ENCODE data around the gene TFCP2L1. TPM values are rescaled to one million over a fixed set of nuclear protein-coding genes. Genes with fewer than 3 reads are reported as not detected.

Gene TFCP2L1
- total RNA-seq, 1 donor = 0.54 TPM

DNA sequence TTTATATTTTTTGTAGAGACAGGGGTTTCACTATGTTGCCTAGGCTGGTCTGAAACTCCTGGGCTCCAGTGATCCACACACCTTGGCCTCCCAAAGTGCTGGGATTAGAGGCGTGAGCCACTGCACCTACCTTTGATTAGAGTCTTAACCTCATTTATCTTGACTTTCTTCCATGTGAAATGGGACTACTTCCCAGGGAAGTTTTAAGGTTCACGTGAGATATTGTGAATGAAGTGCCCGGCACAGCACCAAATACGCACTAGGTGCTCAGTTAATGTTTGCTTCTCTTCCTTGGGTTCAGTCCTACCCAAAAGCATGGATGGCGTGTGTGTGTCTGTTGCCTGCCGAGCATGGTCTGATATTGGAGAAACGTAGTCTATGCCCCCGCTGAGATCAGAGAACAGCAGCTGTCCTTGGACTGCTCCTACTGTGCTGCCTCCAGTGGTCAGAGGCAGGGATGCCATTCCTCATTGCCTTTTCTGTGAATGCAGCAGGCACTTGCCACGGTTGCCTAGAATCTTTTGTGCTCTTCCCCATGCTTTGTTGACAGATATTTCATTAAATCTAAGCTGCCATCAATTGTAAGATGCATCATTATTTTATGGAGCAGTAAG lies 12.3 kb upstream of the TFCP2L1 start:
- DNase-seq (ENCODE audit: low read depth in 2 of 3, low spot score in 2 of 3) = peak in 1 of 3 donors; percentile 51

GRCh38 chr2:121295911-121296650 lies 11.1 kb upstream of the TFCP2L1 start:
- DNase-seq (ENCODE audit: low read depth in 2 of 3, low spot score in 2 of 3) = no peak

- DNase-seq (ENCODE audit: low read depth in 2 of 3, low spot score in 2 of 3) = no peak
Observed at GRCh38 chr2:121294881-121295840, 10.2 kb upstream of the TFCP2L1 start.

- DNase-seq (ENCODE audit: low read depth in 2 of 3, low spot score in 2 of 3) = no peak
Observed at GRCh38 chr2:121293450-121294325, 8.7 kb upstream of the TFCP2L1 start.

DNA sequence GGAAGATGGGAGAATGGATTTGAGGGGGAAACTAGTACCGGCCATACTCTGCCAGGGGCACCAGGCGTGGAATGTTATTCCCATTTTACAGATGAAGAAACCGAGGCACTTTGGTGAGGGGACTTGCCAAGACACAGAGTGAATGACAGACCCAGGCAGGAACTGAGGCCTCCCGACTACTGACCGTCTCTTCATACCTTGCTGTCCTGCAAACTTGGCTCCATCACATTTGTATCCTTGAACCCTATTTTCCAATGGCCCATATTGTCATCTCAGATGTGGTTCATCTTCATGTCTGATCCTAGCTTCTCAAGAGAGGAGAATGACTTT lies 6.2 kb upstream of the TFCP2L1 start:
- DNase-seq (ENCODE audit: low read depth in 2 of 3, low spot score in 2 of 3) = no peak

- no peak for DNase-seq (ENCODE audit: low read depth in 2 of 3, low spot score in 2 of 3)
Observed at GRCh38 chr2:121289271-121289670, 4.3 kb upstream of the TFCP2L1 start.

- DNase-seq (ENCODE audit: low read depth in 2 of 3, low spot score in 2 of 3) = peak in 1 of 3 donors; percentile 41
Observed at GRCh38 chr2:121288454-121289231, 3.6 kb upstream of the TFCP2L1 start.

DNA sequence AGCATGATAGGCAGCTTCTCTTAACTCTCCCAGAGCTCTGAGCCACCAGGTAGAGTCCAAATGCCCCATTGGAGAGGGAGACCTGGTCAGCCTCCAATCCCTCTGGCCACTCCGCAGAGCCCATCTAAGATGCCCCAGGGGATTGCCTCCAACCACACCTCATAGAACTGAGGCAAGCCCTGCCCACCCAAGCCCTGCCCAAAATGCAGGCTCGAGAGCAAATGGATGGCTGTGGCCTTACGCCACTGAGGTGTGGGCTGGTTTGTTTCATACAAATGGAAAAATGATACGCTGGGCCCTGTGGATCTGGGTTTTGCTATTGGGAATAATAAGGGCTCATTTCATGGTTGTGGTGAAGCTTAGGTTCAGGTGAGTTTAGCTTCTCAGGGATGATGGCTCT lies 3.0 kb upstream of the TFCP2L1 start:
- no peak for DNase-seq (ENCODE audit: low read depth in 2 of 3, low spot score in 2 of 3)

GRCh38 chr2:121287146-121287798 lies 2.3 kb upstream of the TFCP2L1 start:
- no peak for DNase-seq (ENCODE audit: low read depth in 2 of 3, low spot score in 2 of 3)

GRCh38 chr2:121286506-121286905 lies 1.5 kb upstream of the TFCP2L1 start:
- DNase-seq (ENCODE audit: low read depth in 2 of 3, low spot score in 2 of 3) = no peak

DNA sequence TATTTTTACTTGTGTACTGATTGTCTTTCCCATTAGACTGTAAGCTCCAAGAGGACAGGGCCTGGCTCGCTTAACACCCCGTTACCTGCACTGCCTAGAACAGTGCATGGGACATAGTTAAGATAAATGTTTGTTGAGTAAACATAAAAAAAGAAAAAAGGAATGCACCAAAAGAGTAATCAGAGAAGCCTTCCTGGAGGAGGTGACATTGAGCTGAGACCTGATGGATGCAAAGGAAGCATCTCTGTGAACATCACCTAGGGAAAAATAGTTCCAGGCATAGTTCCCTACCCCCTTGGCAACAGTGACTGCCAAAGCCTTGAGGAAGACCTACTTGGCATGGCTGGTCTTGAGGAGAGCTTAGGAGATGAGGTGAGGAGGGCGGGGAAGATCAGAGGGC lies 924 bp upstream of the TFCP2L1 start:
- DNase-seq (ENCODE audit: low read depth in 2 of 3, low spot score in 2 of 3) = no peak

- DNase-seq (ENCODE audit: low read depth in 2 of 3, low spot score in 2 of 3) = no peak
Observed at GRCh38 chr2:121283670-121284462, 1.1 kb downstream of the TFCP2L1 start.

DNA sequence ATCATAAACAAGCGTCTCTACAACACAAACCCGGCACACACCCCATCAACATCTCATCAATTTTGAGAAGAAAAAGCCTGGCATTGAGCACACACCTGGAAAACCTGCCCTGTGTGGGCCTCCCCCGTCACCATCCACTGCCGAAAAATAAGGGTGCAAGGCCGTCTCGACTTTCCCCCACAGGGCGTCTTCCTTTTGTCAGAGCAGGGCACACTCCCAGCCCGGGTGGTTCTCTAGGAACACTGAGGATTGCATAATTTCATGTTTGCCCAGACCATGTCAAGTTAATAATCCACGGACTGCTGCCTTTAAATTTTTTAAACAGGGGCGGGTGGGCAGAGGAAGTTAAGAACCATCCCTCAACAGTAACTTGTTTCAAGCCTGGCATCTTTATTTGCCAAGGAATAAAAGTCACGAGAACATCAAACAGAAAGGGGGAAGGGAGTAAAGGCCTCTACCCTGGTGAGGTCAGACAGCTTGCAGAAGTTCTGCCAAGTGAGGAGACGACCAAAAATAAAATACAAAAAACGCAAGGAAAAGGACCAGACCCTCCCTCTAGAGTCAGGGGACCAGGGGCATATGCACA lies 2.1 kb downstream of the TFCP2L1 start:
- no peak for DNase-seq (ENCODE audit: low read depth in 2 of 3, low spot score in 2 of 3)

GRCh38 chr2:121281694-121282093 lies 3.3 kb downstream of the TFCP2L1 start:
- no peak for DNase-seq (ENCODE audit: low read depth in 2 of 3, low spot score in 2 of 3)

- no peak for DNase-seq (ENCODE audit: low read depth in 2 of 3, low spot score in 2 of 3)
Observed at GRCh38 chr2:121281107-121281506, 3.9 kb downstream of the TFCP2L1 start.

DNA sequence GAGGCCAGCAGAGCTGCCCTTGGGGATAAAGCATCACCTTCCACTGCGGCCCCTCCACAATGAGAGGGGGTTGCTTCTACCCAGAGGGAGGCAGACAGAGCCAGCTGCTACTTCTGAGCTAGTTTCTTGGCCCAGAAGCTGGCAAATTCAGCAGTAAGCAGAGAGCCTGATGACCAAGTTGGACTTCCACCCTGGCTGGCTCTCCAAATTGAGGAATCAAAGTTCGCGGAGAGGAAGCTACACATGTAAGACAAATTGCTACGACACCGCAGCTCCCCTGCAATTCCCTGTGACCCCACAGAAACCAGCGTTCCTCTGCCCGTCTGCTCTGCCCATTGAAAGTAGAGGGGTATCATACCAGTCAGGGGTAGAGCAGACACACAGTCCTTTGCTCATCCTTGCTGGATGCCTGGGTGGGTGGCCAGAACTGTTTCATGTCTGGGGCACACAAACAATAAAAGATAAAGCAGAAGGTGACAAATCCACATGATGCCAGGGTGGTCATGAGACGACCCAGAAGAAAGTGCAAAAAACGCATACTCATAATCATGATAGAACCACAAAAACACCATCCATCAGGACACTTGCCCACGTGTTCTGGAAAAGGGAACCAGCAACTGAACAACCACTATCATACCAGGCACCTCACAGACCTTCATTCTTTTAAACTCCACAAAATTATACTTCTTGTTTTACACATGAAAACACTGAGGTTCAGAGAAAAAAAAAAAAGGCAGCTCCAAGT lies 5.4 kb downstream of the TFCP2L1 start:
- no peak for DNase-seq (ENCODE audit: low read depth in 2 of 3, low spot score in 2 of 3)

DNA sequence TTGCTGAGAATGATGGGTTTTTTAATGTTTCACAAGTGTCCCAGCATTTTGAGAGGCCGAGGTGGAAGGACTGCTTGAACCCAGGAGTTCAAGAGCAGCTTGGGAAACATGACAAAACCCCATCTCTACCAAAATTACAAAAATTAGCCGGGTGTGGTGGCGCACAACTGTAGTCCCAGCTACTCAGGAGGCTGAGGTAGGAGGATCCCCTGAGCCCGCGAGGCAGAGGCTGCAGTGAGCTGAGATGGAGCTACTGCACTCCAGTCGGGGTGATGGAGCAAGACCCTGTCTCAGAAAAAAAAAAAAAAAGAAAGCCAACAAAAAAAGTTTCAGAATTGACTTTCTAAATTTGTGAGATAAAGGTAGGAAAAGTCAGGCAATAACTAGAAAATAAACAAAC lies 8.7 kb downstream of the TFCP2L1 start:
- DNase-seq (ENCODE audit: low read depth in 2 of 3, low spot score in 2 of 3) = no peak
